ENCODE results near the gene SOBP.

- TF ChIP-seq CTCF (IDR thresholded peaks at IDR 0.05) (no peak), EZH2 (IDR thresholded peaks at IDR 0.05; ENCODE audit: borderline replicate concordance, insufficient read depth, low read depth, low read length, poor library complexity, severe bottlenecking) (no peak)
Observed at GRCh38 chr6:107689951-107690642, 200.2 kb downstream of the SOBP start.
